ES-I3 (cell line): ENCODE results near the gene DMRTB1.

ENCODE experiments used
- H3K36me3 ChIP-seq: 2 replicates; pipeline ENCODE4 v1.6.1; 2013; ENCODE audit warnings: mild to moderate bottlenecking, low read length, control low read depth, moderate library complexity; ENCODE audit not compliant: insufficient read depth
- H3K4me1 ChIP-seq: 2 replicates; pipeline ENCODE4 v1.6.1; 2013; ENCODE audit warnings: mild to moderate bottlenecking, control low read depth, low read length; ENCODE audit not compliant: insufficient read depth
- H3K9ac ChIP-seq: 2 replicates; pipeline ENCODE4 v1.6.1; 2013; ENCODE audit warnings: low read depth, mild to moderate bottlenecking, low read length, moderate library complexity
- H3K9me3 ChIP-seq: 2 replicates; pipeline ENCODE4 v1.6.1; 2013; ENCODE audit warnings: mild to moderate bottlenecking, low read length, moderate library complexity; ENCODE audit not compliant: control insufficient read depth, insufficient read depth

Gene DMRTB1

DNA sequence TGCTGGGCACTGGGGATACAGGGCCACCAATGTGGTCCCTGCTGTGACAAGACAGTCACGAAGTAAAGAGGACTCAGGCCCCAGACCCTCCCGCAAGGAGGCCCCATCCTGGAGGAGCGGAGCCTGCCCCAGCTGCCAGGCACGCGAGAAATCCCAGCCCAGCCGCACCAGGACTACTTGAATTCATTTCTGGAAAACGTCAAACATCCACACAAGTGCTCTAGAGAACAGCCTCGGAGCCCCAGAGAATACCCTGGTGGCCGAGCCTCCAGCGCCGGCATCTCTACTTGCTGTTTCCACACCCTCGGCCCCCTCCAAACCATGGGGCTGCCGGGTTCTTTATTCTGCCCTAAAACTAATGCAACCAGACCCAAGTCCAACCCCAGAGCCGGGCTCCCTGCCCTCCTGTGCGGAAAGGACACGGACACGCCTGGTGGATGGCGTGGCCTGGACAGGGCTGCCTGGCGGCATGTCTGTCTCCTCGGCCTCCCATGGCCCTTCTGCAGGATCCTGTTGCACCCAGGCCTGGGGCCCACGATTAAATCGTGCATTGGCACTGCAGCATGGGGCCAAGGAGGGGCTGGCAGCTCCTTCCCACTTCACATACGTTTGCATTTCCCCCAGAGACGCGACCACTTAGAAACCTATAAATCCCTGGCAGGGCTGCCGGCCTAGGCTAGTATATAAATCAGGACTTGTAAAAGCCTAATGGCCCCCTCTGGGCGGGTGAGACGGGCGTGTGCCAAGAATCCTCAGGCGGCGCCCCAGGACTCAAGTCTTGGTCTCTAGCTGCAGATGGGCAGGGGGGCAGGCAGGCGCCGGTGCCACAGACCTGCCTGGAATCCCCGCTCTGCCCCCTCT, 41.2 kb downstream of the DMRTB1 start:
- H3K4me1 ChIP-seq: peaks cover 19% of the 10 kb centered on the region; the same call in 1 of the 2 replicates
- no peak overlapping the region for H3K9ac ChIP-seq

GRCh38 chr1:53501065-53502005, 42.1 kb downstream of the DMRTB1 start:
- H3K36me3 ChIP-seq: no peaks in the 10 kb centered on the region
- H3K9ac ChIP-seq: no peak overlapping the region
- peaks cover 19% of the 10 kb centered on the region; the same call in 1 of the 2 replicates for H3K4me1 ChIP-seq
- H3K9me3 ChIP-seq: no peaks in the 10 kb centered on the region

More for the DNA sequence above, 41.2 kb downstream of the DMRTB1 start:
- Histone ChIP-seq H3K36me3 (no peaks in the 10 kb centered on the region), H3K9me3 (no peaks in the 10 kb centered on the region)

DNA sequence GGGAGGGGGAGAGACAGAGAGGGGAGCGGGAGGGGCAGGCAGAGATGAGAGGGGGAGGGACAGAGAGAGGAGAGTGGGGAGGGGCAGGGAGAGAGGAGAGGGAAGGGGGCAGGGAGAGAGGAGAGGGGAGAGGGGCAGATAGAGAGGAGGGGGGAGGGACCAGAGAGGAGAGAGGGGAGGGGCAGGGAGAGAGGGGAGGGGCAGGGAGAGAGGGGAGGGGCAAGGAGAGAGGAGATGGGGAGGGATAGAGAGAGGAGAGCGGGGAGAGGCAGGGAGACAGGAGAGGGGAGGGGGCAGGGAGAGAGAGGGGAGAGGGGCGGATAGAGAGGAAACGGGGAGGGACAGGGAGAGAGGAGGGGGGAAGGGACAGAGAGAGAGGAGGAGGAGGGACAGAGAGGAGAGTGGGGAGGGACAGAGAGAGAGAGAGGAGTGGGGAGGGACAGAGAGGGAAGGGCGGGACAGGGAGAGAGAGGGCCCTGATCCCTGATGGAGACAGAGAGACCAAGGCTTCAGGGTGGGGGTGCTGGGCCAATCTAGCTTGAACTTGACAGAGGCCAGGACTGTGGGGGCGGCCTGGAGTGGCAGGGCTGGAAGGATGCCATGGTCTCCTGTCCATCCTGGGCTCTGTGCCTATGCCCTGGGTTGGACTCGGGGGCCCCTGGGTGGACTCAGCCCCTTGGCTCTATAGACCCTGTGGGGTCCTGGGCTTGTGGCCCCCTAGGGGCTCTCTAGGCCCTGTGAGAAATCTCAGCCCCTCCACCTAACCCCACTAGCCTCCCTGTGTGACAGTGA, 43.6 kb downstream of the DMRTB1 start:
- Histone ChIP-seq H3K36me3 (no peaks in the 10 kb centered on the region), H3K9ac (no peak overlapping the region), H3K9me3 (no peaks in the 10 kb centered on the region), H3K4me1 (peaks cover 24% of the 10 kb centered on the region; the same call in 1 of the 2 replicates)

GRCh38 chr1:53503433-53504217, 44.4 kb downstream of the DMRTB1 start:
- Histone ChIP-seq H3K4me1 (peaks cover 24% of the 10 kb centered on the region; the same call in 1 of the 2 replicates), H3K36me3 (no peaks in the 10 kb centered on the region), H3K9me3 (no peaks in the 10 kb centered on the region), H3K9ac (no peak overlapping the region)

GRCh38 chr1:53504901-53505300, 45.7 kb downstream of the DMRTB1 start:
- H3K36me3 ChIP-seq: no peaks in the 10 kb centered on the region
- H3K9me3 ChIP-seq: no peaks in the 10 kb centered on the region
- H3K9ac ChIP-seq: no peak overlapping the region
- peaks cover 31% of the 10 kb centered on the region; the same call in 1 of the 2 replicates for H3K4me1 ChIP-seq

DNA sequence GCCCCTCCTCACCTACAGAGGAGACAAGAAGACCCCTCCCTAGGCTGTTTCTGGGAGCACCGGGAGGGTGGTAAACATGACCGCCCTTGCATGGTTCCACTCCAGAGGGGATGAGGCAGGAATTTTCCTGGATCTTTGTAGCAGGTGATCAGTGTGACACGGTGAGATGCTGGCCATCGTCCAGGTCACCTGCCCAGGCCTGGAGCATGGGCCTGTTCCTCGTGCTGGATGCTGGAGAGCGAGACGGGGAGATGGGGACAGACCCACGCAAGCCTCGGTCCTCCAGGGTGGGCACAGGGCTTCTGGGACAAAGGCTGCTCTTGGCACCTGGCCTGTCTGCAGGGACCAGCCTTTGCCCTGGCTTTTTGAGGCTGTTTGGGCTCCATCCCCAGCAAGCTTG, 46.2 kb downstream of the DMRTB1 start:
- H3K9me3 ChIP-seq: no peaks in the 10 kb centered on the region
- peaks cover 31% of the 10 kb centered on the region; the same call in 1 of the 2 replicates for H3K4me1 ChIP-seq
- H3K9ac ChIP-seq: no peak overlapping the region
- no peaks in the 10 kb centered on the region for H3K36me3 ChIP-seq

GRCh38 chr1:53505891-53506290, 46.7 kb downstream of the DMRTB1 start:
- Histone ChIP-seq H3K9ac (no peak overlapping the region), H3K36me3 (no peaks in the 10 kb centered on the region), H3K4me1 (peaks cover 30% of the 10 kb centered on the region; the same call in 1 of the 2 replicates), H3K9me3 (no peaks in the 10 kb centered on the region)

DNA sequence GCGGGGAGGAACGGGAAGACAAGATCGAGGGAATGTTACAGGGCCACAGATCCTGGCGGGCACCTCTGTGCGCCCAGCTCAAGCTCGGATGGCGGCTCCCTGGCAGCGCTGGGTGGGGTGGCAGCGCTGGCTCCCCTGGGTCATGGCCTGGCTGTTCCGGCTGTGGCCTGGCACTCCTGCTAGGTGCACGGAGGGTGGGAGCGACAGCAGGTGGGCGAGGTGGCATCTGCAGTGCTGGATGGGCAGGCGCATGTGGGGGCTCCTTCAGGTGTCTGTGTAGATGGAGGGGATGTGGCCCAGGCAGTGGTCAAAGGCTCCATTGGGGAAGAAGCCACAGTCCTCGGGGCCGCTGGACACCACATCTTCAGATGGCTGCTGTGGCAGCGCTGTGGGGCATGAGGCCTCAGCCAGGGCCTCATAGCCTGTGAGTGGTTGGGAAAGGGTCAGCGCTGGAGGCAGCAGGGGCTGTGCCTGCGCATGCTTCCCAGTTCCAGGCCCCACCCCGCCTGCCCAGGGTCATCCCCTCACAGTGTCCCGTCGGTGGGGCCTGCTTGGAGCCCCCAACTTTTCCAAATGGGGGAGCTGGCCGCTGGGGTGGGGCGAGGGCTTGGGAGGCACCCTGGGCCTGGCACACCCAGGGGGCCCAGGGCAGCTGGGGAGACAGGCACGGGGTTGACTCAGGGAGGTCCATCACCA, 47.3 kb downstream of the DMRTB1 start:
- H3K4me1 ChIP-seq: peaks cover 24% of the 10 kb centered on the region; the same call in 1 of the 2 replicates
- H3K9ac ChIP-seq: no peak overlapping the region
- H3K36me3 ChIP-seq: no peaks in the 10 kb centered on the region
- H3K9me3 ChIP-seq: no peaks in the 10 kb centered on the region

- Histone ChIP-seq H3K36me3 (no peaks in the 10 kb centered on the region), H3K9ac (no peak overlapping the region), H3K9me3 (no peaks in the 10 kb centered on the region), H3K4me1 (peaks cover 21% of the 10 kb centered on the region; the same call in 1 of the 2 replicates)
Measured at GRCh38 chr1:53507116-53507820, 48.1 kb downstream of the DMRTB1 start.

- peaks cover 17% of the 10 kb centered on the region; the same call in 1 of the 2 replicates for H3K4me1 ChIP-seq
- H3K9me3 ChIP-seq: no peaks in the 10 kb centered on the region
- H3K9ac ChIP-seq: no peak overlapping the region
- no peaks in the 10 kb centered on the region for H3K36me3 ChIP-seq
Measured at GRCh38 chr1:53508056-53508990, 49.1 kb downstream of the DMRTB1 start.

- Histone ChIP-seq H3K9me3 (no peaks in the 10 kb centered on the region), H3K4me1 (peaks cover 12% of the 10 kb centered on the region; the same call in 1 of the 2 replicates), H3K36me3 (no peaks in the 10 kb centered on the region), H3K9ac (no peak overlapping the region)
Measured at GRCh38 chr1:53508991-53509666, 49.9 kb downstream of the DMRTB1 start.
